Vagina (tissue), 2 donors: ENCODE data around the gene UBD. TPM values are rescaled to one million over a fixed set of nuclear protein-coding genes. Genes with fewer than 3 reads are reported as not detected.

Source experiments
- DNase-seq, 2 donors: peaks; one replicate each; pipeline ENCODE4 v3.0.0-alpha.2; 2017; ENCODE audit errors: extremely low spot score in 2 of 2
- H3K27ac ChIP-seq: fragments of 200-600 bp; sonication (generic); one replicate; pipeline ENCODE4 v1.5.1; 2019
- H3K27me3 ChIP-seq: fragments of 200-600 bp; sonication (generic); one replicate; pipeline ENCODE4 v1.5.1; 2019
- H3K36me3 ChIP-seq, 2 donors: fragments of 200-600 bp; sonication (generic); one replicate each; pipeline ENCODE4 v1.5.1; 2017 to 2019
- H3K4me1 ChIP-seq: fragments of 200-600 bp; sonication (generic); one replicate; pipeline ENCODE4 v1.5.1; 2019
- H3K4me3 ChIP-seq, 2 donors: fragments of 200-600 bp; sonication (generic); 1 replicate in 1 of 2; 2 replicates in 1 of 2; pipeline ENCODE4 v1.5.1; 2016 to 2019
- H3K9me3 ChIP-seq: fragments of 200-600 bp; sonication (generic); one replicate; pipeline ENCODE4 v1.5.1; 2019
- CTCF ChIP-seq, 3 experiments: fragments of 450-650 bp in 2 of 3; fragments of 200-600 bp in 1 of 3; sonication (generic) in 1 of 3; IDR thresholded peaks; one replicate each; pipeline ENCODE4 v1.5.1; 2017 to 2019; ENCODE audit warnings: antibody characterized with exemption in 3 of 3, mild to moderate bottlenecking in 2 of 3, moderate library complexity in 2 of 3
- POLR2A ChIP-seq, 2 donors: fragments of 450-650 bp; IDR thresholded peaks; one replicate each; pipeline ENCODE4 v1.6.1; 2017; ENCODE audit warnings: antibody characterized with exemption in 2 of 2, mild to moderate bottlenecking in 2 of 2, moderate library complexity in 2 of 2
- POLR2AphosphoS5 ChIP-seq, 2 donors: sonication (generic); formaldehyde crosslinking; IDR thresholded peaks; one replicate each; pipeline ENCODE4 v1.9.0; 2017; ENCODE audit warnings: antibody characterized with exemption in 2 of 2, mild to moderate bottlenecking in 2 of 2, low read depth in 1 of 2; ENCODE audit not compliant: insufficient read depth in 1 of 2
- intact Hi-C: fragments of 100-400 bp; cut with DNase I; formaldehyde crosslinking; loops from one replicate; pipeline ENCODE4 v1.15.1; 2023
- total RNA-seq: library from RNA; depleted of rRNA; stranded (reverse); fragments of >200 nt; gene quantifications from one replicate; pipeline ENCODE4 v1.2.3, GENCODE V29; 2016

The UBD gene
- total RNA-seq, 1 donor from 2014 or later = not detected

- H3K9me3 ChIP-seq = no peaks in the 10 kb centered on the region
- intact Hi-C loops = no loop called here
- TF ChIP-seq POLR2AphosphoS5 (IDR thresholded peaks at IDR 0.05; ENCODE audit: insufficient read depth in 1 of 2, low read depth in 1 of 2) (no peak), CTCF (IDR thresholded peaks at IDR 0.05) (no peak), POLR2A (IDR thresholded peaks at IDR 0.05) (no peak)
- peak; percentile 19 to 58 for DNase-seq
- H3K27ac ChIP-seq = no peak overlapping the region
- H3K4me3 ChIP-seq = no peak overlapping the region
- no peaks in the 10 kb centered on the region for H3K27me3 ChIP-seq
- H3K36me3 ChIP-seq = no peaks in the 10 kb centered on the region
- no peaks in the 10 kb centered on the region for H3K4me1 ChIP-seq
Observed at GRCh38 chr6:29510746-29511300, 48.7 kb downstream of the UBD start.

- Histone ChIP-seq H3K27ac (no peak overlapping the region), H3K9me3 (no peaks in the 10 kb centered on the region), H3K27me3 (no peaks in the 10 kb centered on the region), H3K4me3 (no peak overlapping the region), H3K4me1 (no peaks in the 10 kb centered on the region), H3K36me3 (no peaks in the 10 kb centered on the region)
- peak; percentile 40 to 67 for DNase-seq
- TF ChIP-seq CTCF (IDR thresholded peaks at IDR 0.05) = no peak
- no peak for TF ChIP-seq POLR2A (IDR thresholded peaks at IDR 0.05)
- no peak for TF ChIP-seq POLR2AphosphoS5 (IDR thresholded peaks at IDR 0.05; ENCODE audit: insufficient read depth in 1 of 2, low read depth in 1 of 2)
- intact Hi-C loops = no loop called here
Observed at GRCh38 chr6:29510202-29510601, 49.3 kb downstream of the UBD start.

GRCh38 chr6:29509711-29510110, 49.8 kb downstream of the UBD start:
- Histone ChIP-seq H3K4me1 (no peaks in the 10 kb centered on the region), H3K4me3 (no peak overlapping the region), H3K27ac (no peak overlapping the region), H3K36me3 (no peaks in the 10 kb centered on the region), H3K9me3 (no peaks in the 10 kb centered on the region), H3K27me3 (no peaks in the 10 kb centered on the region)
- intact Hi-C loops = no loop called here
- TF ChIP-seq POLR2AphosphoS5 (IDR thresholded peaks at IDR 0.05; ENCODE audit: insufficient read depth in 1 of 2, low read depth in 1 of 2) (no peak), POLR2A (IDR thresholded peaks at IDR 0.05) (no peak), CTCF (IDR thresholded peaks at IDR 0.05) (no peak)
- DNase-seq = peak in 1 of 2 donors; percentile 76

GRCh38 chr6:29509239-29509638, 50.3 kb downstream of the UBD start:
- no peaks in the 10 kb centered on the region for H3K27me3 ChIP-seq
- no peaks in the 10 kb centered on the region for H3K36me3 ChIP-seq
- no peaks in the 10 kb centered on the region for H3K9me3 ChIP-seq
- intact Hi-C loops = no loop called here
- no peaks in the 10 kb centered on the region for H3K4me1 ChIP-seq
- peak in 1 of 2 donors; percentile 74 for DNase-seq
- H3K27ac ChIP-seq = no peak overlapping the region
- no peak overlapping the region for H3K4me3 ChIP-seq
- TF ChIP-seq POLR2AphosphoS5 (IDR thresholded peaks at IDR 0.05; ENCODE audit: insufficient read depth in 1 of 2, low read depth in 1 of 2) (no peak), POLR2A (IDR thresholded peaks at IDR 0.05) (no peak), CTCF (IDR thresholded peaks at IDR 0.05) (no peak)

GRCh38 chr6:29507319-29507718, 52.2 kb downstream of the UBD start:
- DNase-seq = peak in 1 of 2 donors; percentile 77
- H3K36me3 ChIP-seq = no peaks in the 10 kb centered on the region

More at GRCh38 chr6:29507319-29507718, 52.2 kb downstream of the UBD start:
- intact Hi-C loops = no loop called here
- H3K4me3 ChIP-seq = no peak overlapping the region
- TF ChIP-seq CTCF (IDR thresholded peaks at IDR 0.05) (no peak), POLR2A (IDR thresholded peaks at IDR 0.05) (no peak), POLR2AphosphoS5 (IDR thresholded peaks at IDR 0.05; ENCODE audit: insufficient read depth in 1 of 2, low read depth in 1 of 2) (no peak)
- H3K27ac ChIP-seq = no peak overlapping the region
- H3K9me3 ChIP-seq = no peaks in the 10 kb centered on the region
- H3K4me1 ChIP-seq = no peaks in the 10 kb centered on the region
- H3K27me3 ChIP-seq = no peaks in the 10 kb centered on the region
